Panc1 (cell line): Measurements from ENCODE around the gene S100A2. TPM values are rescaled to one million over a fixed set of nuclear protein-coding genes. Genes with fewer than 3 reads are reported as not detected.

ENCODE experiments used
- ATAC-seq: fragments of 200-7000 bp; cut with Tn5 transposase; 2 replicates; pipeline ENCODE4 v1.9.1; 2020; ENCODE audit warnings: mild to moderate bottlenecking, moderate library complexity
- BruUV-seq: library from RNA; stranded (reverse); fragments of 400-500 nt; replicated peaks from 2 replicates; lab custom pipeline; 2021; lab: Mats Ljungman, UMichigan
- CTCF ChIA-PET: fragments of 300-600 bp; sonication (Branson Sonifier 250); formaldehyde crosslinking; loops from one replicate; lab custom pipeline; 2022; ENCODE audit warnings: antibody characterized with exemption; lab: Charles Lee
- POLR2A ChIA-PET: fragments of 300-600 bp; sonication (Branson Sonifier 250); formaldehyde crosslinking; loops from one replicate; lab custom pipeline; 2022; ENCODE audit warnings: antibody characterized with exemption; lab: Charles Lee
- DNase-seq: peaks from one replicate; pipeline ENCODE4 v3.0.0-alpha.2; 2010; ENCODE audit warnings: low read depth, low spot score
- H3K27ac ChIP-seq: 2 replicates; pipeline ENCODE4 v1.5.1; 2011; ENCODE audit warnings: mild to moderate bottlenecking, low read length, inconsistent platforms
- H3K27me3 ChIP-seq: fragments of 200-500 bp; sonication (Bioruptor generic); 2 replicates; pipeline ENCODE4 v1.6.0; 2014; ENCODE audit warnings: low read length, inconsistent platforms; ENCODE audit not compliant: control insufficient read depth, insufficient read depth
- H3K36me3 ChIP-seq: fragments of 200-500 bp; sonication (Bioruptor generic); 2 replicates; pipeline ENCODE4 v1.5.1; 2014; ENCODE audit warnings: inconsistent platforms, mild to moderate bottlenecking, low read length, moderate library complexity; ENCODE audit not compliant: control insufficient read depth, insufficient read depth
- H3K4me1 ChIP-seq: 2 replicates; pipeline ENCODE4 v1.5.1; 2011; ENCODE audit warnings: inconsistent platforms, mild to moderate bottlenecking, low read length, moderate library complexity; ENCODE audit not compliant: control insufficient read depth, insufficient read depth
- H3K4me3 ChIP-seq, 2 experiments: 2 replicates each; pipeline ENCODE4 v1.5.1; 2011 to 2012; ENCODE audit warnings: low read depth in 2 of 2, low read length in 2 of 2, mild to moderate bottlenecking in 2 of 2, inconsistent platforms in 1 of 2, moderate library complexity in 1 of 2
- H3K9me3 ChIP-seq: fragments of 200-500 bp; sonication (Bioruptor generic); 2 replicates; pipeline ENCODE4 v1.5.1; 2014; ENCODE audit warnings: low read depth, mild to moderate bottlenecking, inconsistent platforms, low read length, moderate library complexity; ENCODE audit not compliant: control insufficient read depth, insufficient read depth
- POLR2AphosphoS5 ChIP-seq: IDR thresholded peaks from 2 replicates; pipeline ENCODE4 v1.6.1; 2012; ENCODE audit warnings: mild to moderate bottlenecking, low read depth, low read length, moderate library complexity
- REST ChIP-seq, 2 experiments: IDR thresholded peaks; 2 replicates each; pipeline ENCODE4 v1.6.1; 2011 to 2012; ENCODE audit warnings: low read depth in 2 of 2, control low read depth in 1 of 2, low read length in 1 of 2, mild to moderate bottlenecking in 1 of 2, moderate library complexity in 1 of 2; ENCODE audit not compliant: insufficient read depth in 1 of 2
- SIN3A ChIP-seq: IDR thresholded peaks from 2 replicates; pipeline ENCODE4 v1.6.1; 2012; ENCODE audit warnings: low read depth, mild to moderate bottlenecking, low read length, moderate library complexity, borderline replicate concordance; ENCODE audit not compliant: insufficient read depth
- TCF7L2 ChIP-seq: IDR thresholded peaks from 2 replicates; pipeline ENCODE4 v1.6.1; 2011; ENCODE audit warnings: mild to moderate bottlenecking, low read depth, low read length, inconsistent platforms
- in situ Hi-C: cut with HindIII; loops from 2 replicates; pipeline ENCODE4 v1.10.0; 2016; ENCODE audit warnings: low sequenced_read_pairs, low pct_unique_long_range_greater_than_20kb
- intact Hi-C: fragments of 100-400 bp; cut with micrococcal nuclease; formaldehyde crosslinking; loops from one replicate; pipeline ENCODE4 v1.10.0; 2022; ENCODE audit not compliant: unreplicated experiment
- total RNA-seq: library from RNA; stranded (reverse); gene quantifications from one replicate; pipeline ENCODE4 v1.2.1, GENCODE V29; 2021; ENCODE audit not compliant: unreplicated experiment
- TF ChIP-seq, protein P1 (sequence below): fragments of 450-650 bp; IDR thresholded peaks from 2 replicates; pipeline ENCODE4 v1.5.1; 2017; ENCODE audit warnings: mild to moderate bottlenecking

Gene S100A2
- total RNA-seq, 1 experiment from 2014 or later = 6.2 TPM

- Histone ChIP-seq H3K36me3 (no peaks in the 10 kb centered on the region), H3K9me3 (no peaks in the 10 kb centered on the region), H3K4me3 (no peak overlapping the region), H3K27me3 (no peaks in the 10 kb centered on the region), H3K27ac (no peak overlapping the region), H3K4me1 (no peaks in the 10 kb centered on the region)
- TF ChIP-seq REST (IDR thresholded peaks at IDR 0.05; ENCODE audit: insufficient read depth in 1 of 2, low read depth in 2 of 2, low read length in 1 of 2) = no peak
- TF ChIP-seq POLR2AphosphoS5 = no peak
- no peak for TF ChIP-seq TCF7L2
- no peak for TF ChIP-seq SIN3A
- TF ChIP-seq, protein P1, sequence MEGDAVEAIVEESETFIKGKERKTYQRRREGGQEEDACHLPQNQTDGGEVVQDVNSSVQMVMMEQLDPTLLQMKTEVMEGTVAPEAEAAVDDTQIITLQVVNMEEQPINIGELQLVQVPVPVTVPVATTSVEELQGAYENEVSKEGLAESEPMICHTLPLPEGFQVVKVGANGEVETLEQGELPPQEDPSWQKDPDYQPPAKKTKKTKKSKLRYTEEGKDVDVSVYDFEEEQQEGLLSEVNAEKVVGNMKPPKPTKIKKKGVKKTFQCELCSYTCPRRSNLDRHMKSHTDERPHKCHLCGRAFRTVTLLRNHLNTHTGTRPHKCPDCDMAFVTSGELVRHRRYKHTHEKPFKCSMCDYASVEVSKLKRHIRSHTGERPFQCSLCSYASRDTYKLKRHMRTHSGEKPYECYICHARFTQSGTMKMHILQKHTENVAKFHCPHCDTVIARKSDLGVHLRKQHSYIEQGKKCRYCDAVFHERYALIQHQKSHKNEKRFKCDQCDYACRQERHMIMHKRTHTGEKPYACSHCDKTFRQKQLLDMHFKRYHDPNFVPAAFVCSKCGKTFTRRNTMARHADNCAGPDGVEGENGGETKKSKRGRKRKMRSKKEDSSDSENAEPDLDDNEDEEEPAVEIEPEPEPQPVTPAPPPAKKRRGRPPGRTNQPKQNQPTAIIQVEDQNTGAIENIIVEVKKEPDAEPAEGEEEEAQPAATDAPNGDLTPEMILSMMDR = no peak
- ChIA-PET CTCF (no interaction called here), POLR2A (no interaction called here)
- ATAC-seq (no peak; the same call in 1 of the 2 replicates), DNase-seq (no peak)
- intact Hi-C loops (no loop called here), in situ Hi-C loops (no loop called here)
- BruUV-seq = no TSS peak
Observed at GRCh38 chr1:153587314-153587713, 21.7 kb upstream of the S100A2 start.

DNA sequence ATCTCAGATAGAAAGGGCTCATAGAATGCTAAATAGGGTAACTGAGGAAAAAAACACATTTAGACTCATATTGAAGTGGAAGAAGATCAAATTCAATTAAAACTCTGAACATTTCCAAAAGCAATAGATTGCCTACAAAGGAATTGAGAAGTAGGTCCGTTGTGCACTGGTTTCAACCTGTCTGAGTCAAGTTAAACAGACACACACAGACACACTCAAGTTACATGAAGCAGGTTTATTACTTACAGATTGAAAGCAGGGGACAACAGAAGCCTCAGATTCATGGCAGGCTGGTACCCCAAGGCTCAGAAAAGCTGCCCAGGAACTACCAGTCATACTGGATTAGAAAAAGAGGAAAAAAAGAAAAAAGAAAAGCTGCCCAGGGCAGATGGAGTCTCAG is 20.7 kb upstream of the S100A2 start:
- BruUV-seq = no TSS peak
- in situ Hi-C loops = no loop called here
- CTCF ChIA-PET = no interaction called here
- Histone ChIP-seq H3K27me3 (no peaks in the 10 kb centered on the region), H3K4me3 (no peak overlapping the region), H3K27ac (no peak overlapping the region), H3K9me3 (no peaks in the 10 kb centered on the region), H3K4me1 (no peaks in the 10 kb centered on the region), H3K36me3 (no peaks in the 10 kb centered on the region)
- TF ChIP-seq REST (IDR thresholded peaks at IDR 0.05; ENCODE audit: insufficient read depth in 1 of 2, low read depth in 2 of 2, low read length in 1 of 2) = no peak
- TF ChIP-seq SIN3A = no peak
- TF ChIP-seq TCF7L2 = no peak
- intact Hi-C loops = no loop called here
- no peak for ATAC-seq
- POLR2A ChIA-PET = interaction anchor here (0.6 kb wide), 1 partner anchor 1603 kb away, joined by 6 read pairs; no protein-coding TSS in a partner anchor
- no peak for DNase-seq
